Right lobe of liver (tissue), 6 donors: ENCODE results near the gene NOS1AP. TPM values are rescaled to one million over a fixed set of nuclear protein-coding genes. Genes with fewer than 3 reads are reported as not detected.
"Not testable (repeated sequence)": the region's sequence is repeated elsewhere in the genome, so short reads cannot be mapped to it uniquely, and the experiment has no call there.

Experiments used
- ATAC-seq, 4 donors: fragments of 200-7000 bp; cut with Tn5 transposase; one replicate each; pipeline ENCODE4 v1.9.1; 2020; ENCODE audit warnings: mild to moderate bottlenecking in 4 of 4, moderate library complexity in 4 of 4
- DNase-seq, 3 donors: peaks; one replicate each; pipeline ENCODE4 v3.0.0-alpha.2; 2020
- H3K27ac ChIP-seq, 3 donors: fragments of 200-600 bp; one replicate each; pipeline ENCODE4 v1.8.0; 2022
- H3K27me3 ChIP-seq, 2 donors: fragments of 200-600 bp; one replicate each; pipeline ENCODE4 v1.8.0; 2022
- H3K36me3 ChIP-seq, 4 donors: fragments of 200-600 bp; sonication (generic) in 1 of 4; one replicate each; pipeline versions ENCODE4 v1.5.1 to v1.8.0; 2017 to 2022; ENCODE audit warnings: control low read depth in 1 of 4
- H3K4me1 ChIP-seq, 4 donors: fragments of 200-600 bp; sonication (generic) in 1 of 4; one replicate each; pipeline versions ENCODE4 v1.5.1 to v1.8.0; 2017 to 2022; ENCODE audit warnings: control low read depth in 1 of 4
- H3K4me3 ChIP-seq, 3 donors: fragments of 200-600 bp; one replicate each; pipeline ENCODE4 v1.8.0; 2022
- H3K9me3 ChIP-seq, 4 donors: fragments of 200-600 bp; sonication (generic) in 1 of 4; one replicate each; pipeline versions ENCODE4 v1.5.1 to v1.8.0; 2017 to 2022; ENCODE audit warnings: control low read depth in 1 of 4
- CTCF ChIP-seq, 4 donors: fragments of 200-600 bp in 3 of 4; fragments of 450-650 bp in 1 of 4; IDR thresholded peaks; one replicate each; pipeline versions ENCODE4 v1.5.1 to v1.8.0; 2016 to 2022; ENCODE audit warnings: antibody characterized with exemption in 4 of 4, mild to moderate bottlenecking in 2 of 4
- POLR2A ChIP-seq: fragments of 450-650 bp; IDR thresholded peaks from one replicate; pipeline ENCODE4 v1.6.1; 2017; ENCODE audit warnings: antibody characterized with exemption, mild to moderate bottlenecking
- WGBS: methylation state at CpG from one replicate; pipeline ENCODE4 v1.1.6; 2018; ENCODE audit warnings: low coverage, low lambda C conversion rate; ENCODE audit not compliant: insufficient coverage; ENCODE audit errors: missing lambda C conversion rate; 5-methylcytosine and 5-hydroxymethylcytosine counted together
- intact Hi-C, 2 donors: fragments of 100-400 bp; cut with DNase I; formaldehyde crosslinking; loops; one replicate each; pipeline versions ENCODE4 v1.11.2 to v1.14.1; 2022
- total RNA-seq, 6 experiments: library from RNA; depleted of rRNA in 2 of 6; stranded (reverse); fragments of >200 nt in 2 of 6; fragmentation: NEBNext Ultra II Directional in 3 of 6; extraction: Animal tissue kit (Norgen Biotek cat#: 25700) in 3 of 6; gene quantifications; one replicate each; pipeline versions ENCODE4 v1.1.0 to v1.2.4, GENCODE V29; 2016 to 2023
- donor health status: DM: no; HTN: yes; CAD: no.
- donor health status: DM: no; HTN: no; CAD: no.
- donor health status: DM: no; HTN: no; CAD: no.
- donor health status: DM: no; HTN: yes; CAD: no.
- donor health status: DM: no; HTN: yes; CAD: no.

Gene NOS1AP
- total RNA-seq, 6 experiments from 2014 or later: 4.7 to 24.8 (median 11.6) TPM

GRCh38 chr1:162342452-162342983, 273.0 kb downstream of the NOS1AP start:
- H3K27me3 ChIP-seq: no peaks in the 10 kb centered on the region
- H3K4me3 ChIP-seq: no peak overlapping the region
- 100% methylated on average over 1 of the region's 1 CpG for WGBS
- H3K9me3 ChIP-seq: no peaks in the 10 kb centered on the region
- TF ChIP-seq POLR2A: no peak
- H3K36me3 ChIP-seq: peaks cover 0 to 9% (median 3%) of the 10 kb centered on the region in 4 donors
- H3K27ac ChIP-seq: no peak overlapping the region
- intact Hi-C loops: no loop called here
- DNase-seq (no peak), ATAC-seq (no peak)
- no peaks in the 10 kb centered on the region for H3K4me1 ChIP-seq

DNA sequence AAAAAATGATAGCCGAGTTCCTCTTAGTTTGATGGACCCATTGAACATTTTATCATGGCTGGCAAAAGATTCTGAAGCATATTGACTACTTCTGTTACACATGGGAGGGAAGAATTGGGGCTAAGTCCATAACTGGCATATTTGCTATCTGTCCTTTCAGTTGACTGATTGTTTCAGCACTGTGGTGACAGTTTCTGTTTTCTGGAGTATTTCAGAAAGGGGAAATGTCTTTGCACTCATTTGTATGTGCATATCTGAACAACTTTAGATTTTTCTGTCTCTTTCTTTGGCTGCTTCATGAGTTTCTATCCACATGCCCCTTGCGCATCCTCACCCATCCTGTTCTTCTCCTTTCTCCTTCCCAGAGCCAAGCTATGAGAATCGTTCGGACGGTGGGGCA, 274.0 kb downstream of the NOS1AP start:
- ATAC-seq (no peak), DNase-seq (no peak)
- H3K27me3 ChIP-seq: no peaks in the 10 kb centered on the region
- TF ChIP-seq CTCF (IDR thresholded peaks at IDR 0.05) (no peak), POLR2A (no peak)
- intact Hi-C loops: no loop called here
- 80% methylated on average over 1 of the region's 5 CpGs for WGBS
- H3K4me1 ChIP-seq: no peaks in the 10 kb centered on the region
- H3K27ac ChIP-seq: no peak overlapping the region
- H3K36me3 ChIP-seq: peaks cover 0 to 12% (median 3%) of the 10 kb centered on the region in 4 donors
- no peak overlapping the region for H3K4me3 ChIP-seq
- no peaks in the 10 kb centered on the region for H3K9me3 ChIP-seq

GRCh38 chr1:162347281-162347680, 277.8 kb downstream of the NOS1AP start:
- no peak for ATAC-seq
- no peak for DNase-seq
- WGBS: 50% methylated on average over 2 of the region's 3 CpGs
- Histone ChIP-seq H3K36me3 (peaks cover 0 to 12% (median 3%) of the 10 kb centered on the region in 4 donors), H3K4me3 (no peak overlapping the region), H3K27ac (no peak overlapping the region), H3K4me1 (no peaks in the 10 kb centered on the region), H3K9me3 (no peaks in the 10 kb centered on the region), H3K27me3 (no peaks in the 10 kb centered on the region)
- no peak for TF ChIP-seq POLR2A
- TF ChIP-seq CTCF (IDR thresholded peaks at IDR 0.05): no peak
- intact Hi-C loops: no loop called here

DNA sequence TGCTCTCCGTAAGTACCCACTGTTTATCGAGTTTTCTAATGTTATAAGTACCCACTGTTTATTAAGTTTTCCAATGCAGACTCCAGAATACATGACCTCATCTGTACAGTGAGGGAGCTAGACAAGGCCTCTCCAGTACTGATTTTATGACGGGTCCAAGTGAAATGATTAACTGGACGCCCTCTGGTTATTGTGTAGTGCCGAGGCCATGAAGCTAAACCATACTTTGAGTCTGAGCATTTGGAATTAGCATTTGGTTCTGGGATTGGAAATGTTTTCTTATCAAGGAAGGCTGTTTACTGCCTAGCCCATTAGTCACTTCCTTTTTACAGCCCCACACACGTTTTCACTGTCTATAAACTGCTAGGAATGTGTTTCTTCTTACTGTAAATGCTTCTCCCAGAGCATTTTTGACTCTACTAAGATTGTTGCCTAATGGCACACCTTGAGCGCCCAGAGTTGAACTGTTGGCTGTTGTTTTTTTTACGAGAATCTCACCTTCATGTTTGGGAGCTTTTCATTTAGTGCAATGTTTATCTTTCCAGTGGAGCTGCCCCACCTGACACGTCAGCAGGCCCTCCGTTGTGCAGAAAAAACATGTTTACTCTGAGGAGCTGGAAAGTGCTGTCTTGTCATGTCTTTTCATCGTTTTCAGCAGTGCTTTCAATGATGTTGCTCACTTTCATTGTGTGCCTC, 280.3 kb downstream of the NOS1AP start:
- H3K27me3 ChIP-seq: no peaks in the 10 kb centered on the region
- intact Hi-C loops: no loop called here
- H3K9me3 ChIP-seq: no peaks in the 10 kb centered on the region
- TF ChIP-seq CTCF (IDR thresholded peaks at IDR 0.05) (no peak), POLR2A (no peak)
- H3K27ac ChIP-seq: peak overlapping the region in 1 of 3 donors; percentile 4
- ATAC-seq (peak in 3 of 4 donors; percentile 52 to 64 (median 58)), DNase-seq (no peak)
- 54% methylated on average over 11 of the region's 11 CpGs for WGBS
- H3K4me1 ChIP-seq: no peaks in the 10 kb centered on the region
- no peak overlapping the region for H3K4me3 ChIP-seq
- peaks cover 0 to 6% (median 0%) of the 10 kb centered on the region in 4 donors for H3K36me3 ChIP-seq

DNA sequence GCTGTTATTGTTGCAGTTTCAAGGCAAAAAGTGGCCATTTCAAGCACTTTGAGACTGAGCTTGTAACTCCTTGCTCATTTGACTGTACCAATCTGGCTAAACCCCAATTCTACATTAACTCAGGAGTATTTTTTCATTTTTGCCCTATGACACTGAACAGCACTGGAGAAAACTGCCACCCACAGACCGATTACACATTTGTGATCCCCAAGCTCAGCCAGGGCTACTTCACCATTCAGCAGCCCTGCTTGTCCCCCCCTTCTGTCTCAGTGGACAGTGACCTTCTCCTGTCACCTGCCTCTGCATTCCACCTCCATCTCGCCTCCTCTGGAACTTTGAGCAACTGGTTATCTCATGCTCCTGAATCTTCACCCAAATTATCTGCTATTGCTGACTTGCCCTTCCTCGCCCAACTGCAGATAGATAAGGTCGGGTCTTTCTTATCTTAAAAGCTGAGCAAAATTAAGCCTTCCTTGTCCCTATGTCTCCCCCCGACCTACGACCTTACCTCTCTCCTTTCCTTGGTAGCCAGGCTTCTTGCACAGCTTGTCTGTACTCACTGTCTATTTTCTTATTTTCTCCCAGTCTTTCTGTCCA, 281.9 kb downstream of the NOS1AP start:
- WGBS: 79% methylated on average over 6 of the region's 6 CpGs
- Histone ChIP-seq H3K9me3 (no peaks in the 10 kb centered on the region), H3K36me3 (peaks cover 0 to 10% (median 3%) of the 10 kb centered on the region in 4 donors), H3K4me3 (no peak overlapping the region), H3K4me1 (no peaks in the 10 kb centered on the region), H3K27me3 (no peaks in the 10 kb centered on the region), H3K27ac (no peak overlapping the region)
- intact Hi-C loops: no loop called here
- DNase-seq (no peak), ATAC-seq (no peak)
- TF ChIP-seq POLR2A (no peak), CTCF (IDR thresholded peaks at IDR 0.05) (no peak)

- DNase-seq, H3K4me3 ChIP-seq, H3K4me1 ChIP-seq, intact Hi-C loops, H3K36me3 ChIP-seq, ATAC-seq, H3K27ac ChIP-seq, H3K9me3 ChIP-seq, H3K27me3 ChIP-seq: not testable (repeated sequence)
- WGBS: 76% methylated on average over 3 of the region's 4 CpGs
Measured at GRCh38 chr1:162351874-162352273, 282.4 kb downstream of the NOS1AP start.
